Stomach (tissue), 9 donors: Measurements from ENCODE around the gene RPS6KA4. TPM values are rescaled to one million over a fixed set of nuclear protein-coding genes. Genes with fewer than 3 reads are reported as not detected.

Source experiments
- DNase-seq, 2 donors: peaks; one replicate each; pipeline versions ENCODE4 v3.0.0 to v3.0.0-alpha.2; 2013 to 2019
- H3K27ac ChIP-seq, 5 donors: fragments of 200-600 bp in 4 of 5; sonication (generic) in 4 of 5; one replicate each; pipeline ENCODE4 v1.5.1; 2013 to 2019; ENCODE audit warnings: mild to moderate bottlenecking in 1 of 5, moderate library complexity in 1 of 5
- H3K27me3 ChIP-seq, 3 donors: fragments of 200-600 bp; sonication (generic); one replicate each; pipeline ENCODE4 v1.5.1; 2017 to 2019; ENCODE audit warnings: mixed run types in 1 of 3
- H3K36me3 ChIP-seq, 4 donors: fragments of 200-600 bp; sonication (generic); 1 replicate in 3 of 4; 2 replicates in 1 of 4; pipeline ENCODE4 v1.5.1; 2016 to 2019
- H3K4me1 ChIP-seq, 4 donors: fragments of 200-600 bp; sonication (generic); one replicate each; pipeline ENCODE4 v1.5.1; 2016 to 2019
- H3K4me3 ChIP-seq, 4 donors: fragments of 200-600 bp; sonication (generic) in 3 of 4; one replicate each; pipeline ENCODE4 v1.5.1; 2016 to 2019; ENCODE audit warnings: mild to moderate bottlenecking in 1 of 4
- H3K9me3 ChIP-seq, 4 donors: fragments of 200-600 bp; sonication (generic); one replicate each; pipeline ENCODE4 v1.5.1; 2016 to 2019
- CTCF ChIP-seq, 7 experiments: fragments of 450-650 bp in 4 of 7; fragments of 200-600 bp in 3 of 7; sonication (generic) in 3 of 7; IDR thresholded peaks; one replicate each; pipeline ENCODE4 v1.5.1; 2016 to 2019; ENCODE audit warnings: antibody characterized with exemption in 7 of 7, control low read depth in 2 of 7, mild to moderate bottlenecking in 1 of 7
- EP300 ChIP-seq: sonication (generic); formaldehyde crosslinking; IDR thresholded peaks from one replicate; pipeline ENCODE4 v1.6.1; 2017; ENCODE audit warnings: antibody characterized with exemption
- POLR2A ChIP-seq, 4 donors: fragments of 450-650 bp; IDR thresholded peaks; one replicate each; pipeline ENCODE4 v1.6.1; 2016; ENCODE audit warnings: antibody characterized with exemption in 4 of 4, control low read depth in 2 of 4, mild to moderate bottlenecking in 1 of 4, moderate library complexity in 1 of 4
- POLR2AphosphoS5 ChIP-seq, 3 donors: sonication (generic); formaldehyde crosslinking; IDR thresholded peaks; one replicate each; pipeline ENCODE4 v1.6.1; 2016; ENCODE audit warnings: antibody characterized with exemption in 3 of 3
- WGBS, 5 donors: extraction: QIAGEN DNeasy Blood & Tissue Kit in 3 of 5; methylation state at CpG; one replicate each; pipeline versions ENCODE4 v1.1.5 to v1.1.7; 2013 to 2018; 5-methylcytosine and 5-hydroxymethylcytosine counted together
- intact Hi-C: fragments of 100-400 bp; cut with DNase I; formaldehyde crosslinking; loops from one replicate; pipeline ENCODE4 v1.15.1; 2023; ENCODE audit warnings: low total_unique reads
- polyA plus RNA-seq, 3 donors: library from polyadenylated mRNA; stranded (reverse); fragments of 200-250 nt; gene quantifications; one replicate each; pipeline ENCODE4 v1.2.3, GENCODE V29; 2013
- total RNA-seq, 5 donors: library from RNA; depleted of rRNA; stranded (reverse); fragments of >200 nt; gene quantifications; one replicate each; pipeline versions ENCODE4 v1.1.0 to v1.2.3, GENCODE V29; 2014 to 2016
- donor health status: healthy with polysubstance abuse.
- donor health status: Bipolar disorder and iron deficiency.
- donor health status: healthy.

The RPS6KA4 gene
- total and polyA plus RNA-seq, 8 donors, result 15.4 to 103 (median 29.6) TPM

- intact Hi-C loops, result no loop called here
- 71 to 78% (median 77%) methylated on average over 5 to 6 of the region's 6 CpGs for WGBS, 5 donors
- no peak overlapping the region for H3K27ac ChIP-seq
These were observed 22.4 kb downstream of the RPS6KA4 start for GRCh38 chr11:64381350-64381749.

GRCh38 chr11:64382047-64382446 lies 23.1 kb downstream of the RPS6KA4 start:
- H3K27ac ChIP-seq, result no peak overlapping the region
- H3K9me3 ChIP-seq, result no peaks in the 10 kb centered on the region
- TF ChIP-seq CTCF (IDR thresholded peaks at IDR 0.05) (no peak), EP300 (no peak), POLR2A (IDR thresholded peaks at IDR 0.05) (no peak), POLR2AphosphoS5 (IDR thresholded peaks at IDR 0.05) (no peak)
- H3K36me3 ChIP-seq, result no peaks in the 10 kb centered on the region
- H3K27me3 ChIP-seq, result peaks cover 0 to 24% (median 9%) of the 10 kb centered on the region in 3 donors
- intact Hi-C loops, result no loop called here
- DNase-seq, result no peak
- peaks cover 0 to 23% (median 6%) of the 10 kb centered on the region in 4 donors for H3K4me1 ChIP-seq
- no peak overlapping the region for H3K4me3 ChIP-seq
- WGBS, 5 donors, result 61 to 80% (median 69%) methylated on average over 6 of the region's 6 CpGs

More at GRCh38 chr11:64381350-64381749, 22.4 kb downstream of the RPS6KA4 start:
- TF ChIP-seq POLR2AphosphoS5 (IDR thresholded peaks at IDR 0.05) (no peak), POLR2A (IDR thresholded peaks at IDR 0.05) (no peak), EP300 (no peak), CTCF (IDR thresholded peaks at IDR 0.05) (no peak)
- H3K4me1 ChIP-seq, result peaks cover 0 to 23% (median 6%) of the 10 kb centered on the region in 4 donors
- H3K9me3 ChIP-seq, result no peaks in the 10 kb centered on the region
- H3K36me3 ChIP-seq, result no peaks in the 10 kb centered on the region
- no peak overlapping the region for H3K4me3 ChIP-seq
- DNase-seq, result no peak
- peaks cover 0 to 24% (median 9%) of the 10 kb centered on the region in 3 donors for H3K27me3 ChIP-seq

- intact Hi-C loops, result no loop called here
- WGBS, 5 donors, result 47 to 65% (median 51%) methylated on average over 8 of the region's 8 CpGs
These were observed 23.6 kb downstream of the RPS6KA4 start for GRCh38 chr11:64382586-64382985.

GRCh38 chr11:64383580-64383979 lies 24.6 kb downstream of the RPS6KA4 start:
- intact Hi-C loops, result no loop called here
- Histone ChIP-seq H3K9me3 (no peaks in the 10 kb centered on the region), H3K36me3 (no peaks in the 10 kb centered on the region), H3K4me1 (peaks cover 0 to 17% (median 4%) of the 10 kb centered on the region in 4 donors), H3K27me3 (peaks cover 0 to 24% (median 7%) of the 10 kb centered on the region in 3 donors), H3K27ac (no peak overlapping the region), H3K4me3 (no peak overlapping the region)
- 45 to 97% (median 83%) methylated on average over 1 to 2 of the region's 2 CpGs for WGBS, 5 donors
- no peak for DNase-seq
- no peak for TF ChIP-seq POLR2AphosphoS5 (IDR thresholded peaks at IDR 0.05)
- TF ChIP-seq CTCF (IDR thresholded peaks at IDR 0.05), result no peak
- no peak for TF ChIP-seq POLR2A (IDR thresholded peaks at IDR 0.05)
- TF ChIP-seq EP300, result no peak

More at GRCh38 chr11:64382586-64382985, 23.6 kb downstream of the RPS6KA4 start:
- Histone ChIP-seq H3K36me3 (no peaks in the 10 kb centered on the region), H3K27ac (no peak overlapping the region), H3K9me3 (no peaks in the 10 kb centered on the region), H3K27me3 (peaks cover 0 to 24% (median 9%) of the 10 kb centered on the region in 3 donors), H3K4me3 (no peak overlapping the region), H3K4me1 (peaks cover 0 to 23% (median 6%) of the 10 kb centered on the region in 4 donors)
- DNase-seq, result no peak
- TF ChIP-seq POLR2AphosphoS5 (IDR thresholded peaks at IDR 0.05) (no peak), CTCF (IDR thresholded peaks at IDR 0.05) (no peak), POLR2A (IDR thresholded peaks at IDR 0.05) (no peak), EP300 (no peak)
